Prostate gland (tissue), 2 donors: ENCODE measurements around the gene DMXL2. TPM values are rescaled to one million over a fixed set of nuclear protein-coding genes. Genes with fewer than 3 reads are reported as not detected.

ENCODE experiments used
- DNase-seq: peaks from one replicate; pipeline ENCODE4 v3.0.0-alpha.2; 2019; ENCODE audit warnings: low spot score
- H3K27ac ChIP-seq, 2 donors: fragments of 200-600 bp; sonication (generic); 2 replicates each; pipeline ENCODE4 v1.5.1; 2017 to 2019
- H3K27me3 ChIP-seq: fragments of 200-600 bp; sonication (generic); replicated peaks from 2 replicates; pipeline ENCODE4 v1.5.1; 2019; ENCODE audit not compliant: insufficient read depth
- H3K36me3 ChIP-seq, 2 donors: fragments of 200-600 bp; sonication (generic); 1 replicate in 1 of 2; 2 replicates in 1 of 2; pipeline versions ENCODE4 v1.5.1 to v1.8.1; 2017 to 2019
- H3K4me1 ChIP-seq: fragments of 200-600 bp; sonication (generic); replicated peaks from 2 replicates; pipeline ENCODE4 v1.5.1; 2019
- H3K4me3 ChIP-seq, 2 donors: fragments of 200-600 bp; sonication (generic); 2 replicates each; pipeline ENCODE4 v1.5.1; 2017 to 2019
- H3K9me3 ChIP-seq: fragments of 200-600 bp; sonication (generic); 2 replicates; pipeline ENCODE4 v1.5.1; 2017
- CTCF ChIP-seq, 4 experiments: fragments of 200-600 bp in 2 of 4; fragments of 450-650 bp in 2 of 4; sonication (generic) in 2 of 4; IDR thresholded peaks; 1 replicate in 3 of 4; 2 replicates in 1 of 4; pipeline ENCODE4 v1.5.1; 2016 to 2019; ENCODE audit warnings: antibody characterized with exemption in 4 of 4, mild to moderate bottlenecking in 2 of 4, moderate library complexity in 2 of 4
- POLR2A ChIP-seq: fragments of 450-650 bp; IDR thresholded peaks from one replicate; pipeline ENCODE4 v1.6.1; 2016; ENCODE audit warnings: antibody characterized with exemption, mild to moderate bottlenecking
- POLR2AphosphoS5 ChIP-seq: sonication (generic); formaldehyde crosslinking; IDR thresholded peaks from one replicate; pipeline ENCODE4 v1.6.1; 2017; ENCODE audit warnings: antibody characterized with exemption
- WGBS: methylation state at CpG from one replicate; pipeline ENCODE4 v1.1.5; 2018; 5-methylcytosine and 5-hydroxymethylcytosine counted together
- intact Hi-C: fragments of 100-400 bp; cut with DNase I; formaldehyde crosslinking; loops from one replicate; pipeline ENCODE4 v1.14.2; 2022
- total RNA-seq, 2 donors: library from RNA; depleted of rRNA; stranded (reverse); fragments of >200 nt; gene quantifications; one replicate each; pipeline ENCODE4 v1.1.0, GENCODE V29; 2016

The DMXL2 gene
- total RNA-seq, 2 donors from 2014 or later = 12.2 to 35.3 TPM

DNA sequence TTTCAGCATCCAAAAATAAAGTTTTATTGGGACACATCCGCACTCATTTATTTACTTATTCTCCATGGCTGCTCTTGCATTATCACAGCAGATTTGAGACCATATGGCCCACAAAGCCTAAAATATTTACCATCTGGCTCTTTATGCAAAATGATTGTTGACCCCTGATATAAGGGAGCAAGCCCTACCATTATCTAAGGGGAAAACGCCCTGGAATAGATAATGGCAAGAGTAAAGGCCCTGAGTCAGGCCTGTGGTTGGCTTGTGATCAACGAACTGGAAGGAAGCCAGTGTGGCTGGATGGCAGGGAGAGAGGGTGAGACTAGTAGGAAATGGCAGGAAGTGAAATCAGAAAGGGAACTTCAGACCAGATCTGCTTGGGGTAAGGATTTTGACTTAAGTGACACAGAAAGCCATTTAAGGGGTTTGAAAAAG is 24.6 kb upstream of the DMXL2 start:
- no peak overlapping the region for H3K4me3 ChIP-seq
- no peaks in the 10 kb centered on the region for H3K4me1 ChIP-seq
- intact Hi-C loops = no loop called here
- TF ChIP-seq CTCF (IDR thresholded peaks at IDR 0.05) (no peak), POLR2AphosphoS5 (no peak), POLR2A (no peak)
- DNase-seq = no peak
- H3K27ac ChIP-seq = no peak overlapping the region
- no peaks in the 10 kb centered on the region for H3K27me3 ChIP-seq
- no peaks in the 10 kb centered on the region for H3K9me3 ChIP-seq
- no peaks in the 10 kb centered on the region for H3K36me3 ChIP-seq
- WGBS = 58% methylated on average over 3 of the region's 3 CpGs

- no peak for TF ChIP-seq POLR2AphosphoS5
- no peak for TF ChIP-seq POLR2A
- no peak for TF ChIP-seq CTCF (IDR thresholded peaks at IDR 0.05)
- Histone ChIP-seq H3K4me1 (no peaks in the 10 kb centered on the region), H3K27me3 (no peaks in the 10 kb centered on the region), H3K9me3 (no peaks in the 10 kb centered on the region), H3K27ac (no peak overlapping the region), H3K4me3 (no peak overlapping the region), H3K36me3 (no peaks in the 10 kb centered on the region)
- intact Hi-C loops = no loop called here
- 23% methylated on average over 1 of the region's 1 CpG for WGBS
- no peak for DNase-seq
These were observed 20.1 kb upstream of the DMXL2 start for GRCh38 chr15:51642696-51643095.

DNA sequence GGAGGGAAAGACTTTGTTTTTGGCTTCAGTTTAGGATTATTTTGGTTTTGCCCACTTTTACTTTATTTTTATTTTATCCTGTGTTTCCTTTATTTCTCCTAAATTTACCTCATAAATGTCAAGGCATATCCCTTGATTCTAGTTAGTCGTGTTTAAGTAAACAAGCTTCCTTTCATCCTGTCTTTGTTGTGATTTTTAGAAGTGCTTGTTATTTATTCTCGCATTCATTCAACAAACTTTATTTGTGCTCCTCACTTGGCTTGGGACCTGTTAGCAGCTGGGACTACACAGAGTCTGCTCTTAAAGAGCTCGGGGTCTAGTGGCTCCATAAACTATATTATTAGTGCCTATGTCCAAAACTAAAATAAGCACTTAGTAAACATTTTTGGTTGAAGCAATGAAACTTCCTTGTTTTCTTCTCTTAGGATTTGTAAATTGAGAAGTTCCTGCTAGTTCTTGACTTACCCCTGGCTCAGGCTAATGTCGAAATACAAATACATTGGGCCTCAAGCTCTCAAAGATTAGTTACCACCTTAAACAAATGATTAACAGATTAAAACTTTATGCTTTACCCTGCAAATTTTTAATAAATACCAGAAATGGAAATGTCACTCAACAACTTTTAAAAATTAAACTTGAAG is 19.0 kb upstream of the DMXL2 start:
- DNase-seq = no peak
- Histone ChIP-seq H3K36me3 (no peaks in the 10 kb centered on the region), H3K27me3 (no peaks in the 10 kb centered on the region), H3K9me3 (no peaks in the 10 kb centered on the region), H3K27ac (no peak overlapping the region), H3K4me3 (no peak overlapping the region), H3K4me1 (no peaks in the 10 kb centered on the region)
- TF ChIP-seq POLR2AphosphoS5 (no peak), POLR2A (no peak), CTCF (IDR thresholded peaks at IDR 0.05) (no peak)
- intact Hi-C loops = no loop called here
- 23% methylated on average over 4 of the region's 4 CpGs for WGBS

DNA sequence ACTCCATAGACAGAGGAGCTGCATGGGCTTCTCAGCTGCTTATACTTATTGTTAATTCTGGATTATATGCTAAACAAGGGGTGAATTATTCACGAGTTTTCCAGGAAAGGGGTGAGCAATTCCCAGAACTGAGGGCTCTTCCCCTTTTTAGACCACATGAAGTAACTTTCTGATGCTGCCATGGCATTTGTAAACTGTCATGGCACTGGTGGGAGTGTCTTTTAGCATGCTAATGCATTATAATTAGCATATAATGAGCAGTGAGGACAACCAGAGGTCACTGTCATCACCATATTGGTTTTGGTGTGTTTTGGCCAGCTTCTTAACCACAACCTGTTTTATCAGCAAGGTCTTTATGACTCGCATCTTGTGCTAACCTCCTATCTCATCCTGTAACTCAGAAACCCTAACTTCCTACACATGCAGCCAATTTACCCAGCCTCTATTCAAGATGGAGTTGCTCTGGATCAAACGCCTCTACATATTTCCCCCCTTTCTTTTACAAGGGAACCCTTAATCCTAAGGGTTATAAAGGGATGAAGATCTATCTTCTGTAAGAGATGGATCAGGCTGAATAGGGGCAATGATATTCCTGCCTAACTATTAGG is 12.1 kb upstream of the DMXL2 start:
- no peaks in the 10 kb centered on the region for H3K4me1 ChIP-seq
- no peak overlapping the region for H3K27ac ChIP-seq
- H3K36me3 ChIP-seq = no peaks in the 10 kb centered on the region
- no peaks in the 10 kb centered on the region for H3K27me3 ChIP-seq
- no peaks in the 10 kb centered on the region for H3K9me3 ChIP-seq
- TF ChIP-seq POLR2A (no peak), CTCF (IDR thresholded peaks at IDR 0.05) (no peak), POLR2AphosphoS5 (no peak)
- no peak overlapping the region for H3K4me3 ChIP-seq
- intact Hi-C loops = no loop called here
- no peak for DNase-seq
- WGBS = 65% methylated on average over 3 of the region's 3 CpGs

GRCh38 chr15:51629612-51630011 is 7.0 kb upstream of the DMXL2 start:
- WGBS = 77% methylated on average over 1 of the region's 1 CpG

More at GRCh38 chr15:51629612-51630011, 7.0 kb upstream of the DMXL2 start:
- Histone ChIP-seq H3K9me3 (no peaks in the 10 kb centered on the region), H3K27ac (no peak overlapping the region), H3K4me1 (no peaks in the 10 kb centered on the region), H3K36me3 (no peaks in the 10 kb centered on the region), H3K4me3 (no peak overlapping the region), H3K27me3 (no peaks in the 10 kb centered on the region)
- intact Hi-C loops = no loop called here
- TF ChIP-seq POLR2AphosphoS5 = no peak
- no peak for TF ChIP-seq POLR2A
- TF ChIP-seq CTCF (IDR thresholded peaks at IDR 0.05) = no peak
- DNase-seq = no peak
